GM12878 (cell line): Measurements from ENCODE around the gene KIFBP. TPM values are rescaled to one million over a fixed set of nuclear protein-coding genes. Genes with fewer than 3 reads are reported as not detected.

Source experiments
- BCL11A ChIP-seq: IDR thresholded peaks from 2 replicates; pipeline ENCODE4 v1.6.1; 2011; ENCODE audit warnings: low read depth, low read length
- CREB1 ChIP-seq: IDR thresholded peaks from 2 replicates; pipeline ENCODE4 v1.6.1; 2012; ENCODE audit warnings: low read depth, mild to moderate bottlenecking, inconsistent platforms
- EP300 ChIP-seq, 2 experiments: fragments of 150-350 bp in 1 of 2; IDR thresholded peaks; 2 replicates each; pipeline ENCODE4 v1.6.1; 2011 to 2012; ENCODE audit warnings: low read depth in 2 of 2, low read length in 2 of 2, borderline replicate concordance in 1 of 2, improper control_type of control experiment in 1 of 2, inconsistent platforms in 1 of 2; ENCODE audit not compliant: control insufficient read depth in 1 of 2
- FOXM1 ChIP-seq: IDR thresholded peaks from 2 replicates; pipeline ENCODE4 v1.6.1; 2012; ENCODE audit warnings: low read depth, mild to moderate bottlenecking, inconsistent platforms, low read length, moderate library complexity
- IKZF2 ChIP-seq, 2 experiments: fragments of 450-650 bp; IDR thresholded peaks; 2 replicates each; pipeline ENCODE4 v1.6.1; 2017; ENCODE audit warnings: mild to moderate bottlenecking in 2 of 2, moderate library complexity in 2 of 2
- IRF4 ChIP-seq: IDR thresholded peaks from 2 replicates; pipeline ENCODE4 v1.6.1; 2011; ENCODE audit warnings: low read depth, low read length
- KAT2A ChIP-seq: conservative IDR thresholded peaks from 2 replicates; pipeline ENCODE4 v1.6.1; 2011; ENCODE audit warnings: low read depth, low read length; ENCODE audit not compliant: control insufficient read depth
- LARP7 ChIP-seq: fragments of 450-650 bp; IDR thresholded peaks from 2 replicates; pipeline ENCODE4 v1.6.1; 2017; ENCODE audit warnings: mild to moderate bottlenecking
- MLLT1 ChIP-seq: fragments of 450-650 bp; IDR thresholded peaks from 2 replicates; pipeline ENCODE4 v1.6.1; 2016; ENCODE audit warnings: mild to moderate bottlenecking
- MXI1 ChIP-seq: fragments of 150-350 bp; IDR thresholded peaks from 2 replicates; pipeline ENCODE4 v1.6.1; 2011; ENCODE audit warnings: low read depth, mild to moderate bottlenecking, inconsistent platforms, low read length, improper control_type of control experiment
- NBN ChIP-seq: fragments of 450-650 bp; IDR thresholded peaks from 2 replicates; pipeline ENCODE4 v1.6.1; 2016
- NR2F1 ChIP-seq: fragments of 450-650 bp; conservative IDR thresholded peaks from 2 replicates; pipeline ENCODE4 v1.6.1; 2017; ENCODE audit warnings: mild to moderate bottlenecking
- PAX5 ChIP-seq: IDR thresholded peaks from 2 replicates; pipeline ENCODE4 v1.6.1; 2011; ENCODE audit warnings: low read depth, low read length, borderline replicate concordance
- SMARCA5 ChIP-seq: fragments of 450-650 bp; IDR thresholded peaks from 2 replicates; pipeline ENCODE4 v1.6.1; 2017; ENCODE audit warnings: mild to moderate bottlenecking
- SP1 ChIP-seq: IDR thresholded peaks from one replicate; pipeline ENCODE4 v1.6.1; 2011; ENCODE audit warnings: low read depth, low read length
- SREBF2 ChIP-seq: IDR thresholded peaks from 2 replicates; pipeline ENCODE4 v1.6.1; 2012; ENCODE audit warnings: mild to moderate bottlenecking, low read length
- STAT1 ChIP-seq: fragments of 450-650 bp; conservative IDR thresholded peaks from 2 replicates; pipeline ENCODE4 v1.6.1; 2014; ENCODE audit warnings: antibody characterized with exemption, mild to moderate bottlenecking
- STAT3 ChIP-seq: IDR thresholded peaks from 2 replicates; pipeline ENCODE4 v1.6.1; 2011; ENCODE audit warnings: low read depth, low read length, improper control_type of control experiment
- SUZ12 ChIP-seq: fragments of 200-600 bp; sonication (generic); IDR thresholded peaks from one replicate; pipeline ENCODE4 v1.6.1; 2018; ENCODE audit warnings: antibody characterized with exemption, mild to moderate bottlenecking; ENCODE audit not compliant: unreplicated experiment
- polyA plus RNA-seq, 11 experiments: library from polyadenylated mRNA; depleted of rRNA in 4 of 11; unstranded in 6 of 11; stranded (reverse) in 5 of 11; fragments of >200 nt; fragmentation: Nextera tagmentation in 4 of 11; fragmentation: Illumina TruSeq in 1 of 11; extraction: Ambion mirVana in 4 of 11; extraction: Trizol in 1 of 11; gene quantifications; 1 replicate in 1 of 11; 2 replicates in 10 of 11; pipeline versions ENCODE4 v1.2.1 to v1.2.3, GENCODE V29; 2011 to 2016; ENCODE audit warnings: inconsistent platforms in 2 of 11, missing spikeins in 2 of 11, low read depth in 1 of 11
- total RNA-seq, 4 experiments: library from RNA; depleted of rRNA in 3 of 4; stranded (reverse); fragments of >200 nt in 3 of 4; fragmentation: Illumina TruSeq in 1 of 4; extraction: Trizol in 1 of 4; gene quantifications; 2 replicates each; pipeline versions ENCODE4 v1.2.1 to v1.2.3, GENCODE V29; 2013 to 2021
- TF ChIP-seq, protein P1 (sequence below): IDR thresholded peaks from 2 replicates; pipeline ENCODE4 v1.6.1; 2012; ENCODE audit warnings: low read length, inconsistent platforms
- TF ChIP-seq, protein P2 (sequence below): fragments of 150-350 bp; IDR thresholded peaks from 2 replicates; pipeline ENCODE4 v1.6.1; 2016; ENCODE audit warnings: low read depth, low read length
- TF ChIP-seq, protein P3 (sequence below): fragments of 150-350 bp; IDR thresholded peaks from 2 replicates; pipeline ENCODE4 v1.6.1; 2014; ENCODE audit warnings: mild to moderate bottlenecking, low read depth, low read length

Gene KIFBP
- total and polyA plus RNA-seq, 10 of the 15 experiments (the other 5 are each of a cell fraction or from before 2014, with no cell fraction given): 8.6 to 29.5 (median 18.7) TPM

DNA sequence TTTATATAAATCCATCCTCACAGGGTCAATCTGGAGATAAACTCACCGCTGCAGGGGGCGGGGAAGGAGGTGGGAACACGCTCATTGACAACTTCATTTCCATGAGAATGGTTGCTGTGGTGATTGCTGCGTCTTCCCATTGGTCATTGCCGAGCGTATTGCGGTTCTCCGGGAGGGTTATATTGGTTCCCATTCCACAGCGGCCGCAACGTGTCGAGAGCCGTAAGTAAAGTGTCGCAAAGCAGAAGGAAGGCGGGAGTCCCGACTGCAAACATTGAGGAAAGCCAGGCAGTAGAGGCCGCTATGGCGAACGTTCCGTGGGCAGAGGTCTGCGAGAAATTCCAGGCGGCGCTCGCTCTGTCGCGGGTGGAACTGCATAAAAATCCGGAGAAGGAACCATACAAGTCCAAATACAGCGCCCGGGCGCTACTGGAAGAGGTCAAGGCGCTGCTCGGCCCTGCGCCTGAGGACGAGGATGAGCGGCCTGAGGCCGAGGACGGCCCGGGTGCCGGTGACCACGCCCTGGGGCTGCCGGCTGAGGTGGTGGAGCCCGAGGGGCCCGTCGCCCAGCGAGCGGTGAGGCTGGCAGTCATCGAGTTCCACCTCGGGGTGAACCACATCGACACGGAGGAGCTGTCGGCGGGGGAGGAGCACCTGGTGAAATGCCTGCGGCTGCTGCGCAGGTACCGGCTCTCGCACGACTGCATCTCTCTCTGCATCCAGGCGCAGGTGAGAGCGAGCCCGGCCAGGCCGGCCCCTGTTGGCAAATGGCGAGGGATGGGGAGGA, at the start of gene KIFBP (continued):
- TF ChIP-seq, protein P1, sequence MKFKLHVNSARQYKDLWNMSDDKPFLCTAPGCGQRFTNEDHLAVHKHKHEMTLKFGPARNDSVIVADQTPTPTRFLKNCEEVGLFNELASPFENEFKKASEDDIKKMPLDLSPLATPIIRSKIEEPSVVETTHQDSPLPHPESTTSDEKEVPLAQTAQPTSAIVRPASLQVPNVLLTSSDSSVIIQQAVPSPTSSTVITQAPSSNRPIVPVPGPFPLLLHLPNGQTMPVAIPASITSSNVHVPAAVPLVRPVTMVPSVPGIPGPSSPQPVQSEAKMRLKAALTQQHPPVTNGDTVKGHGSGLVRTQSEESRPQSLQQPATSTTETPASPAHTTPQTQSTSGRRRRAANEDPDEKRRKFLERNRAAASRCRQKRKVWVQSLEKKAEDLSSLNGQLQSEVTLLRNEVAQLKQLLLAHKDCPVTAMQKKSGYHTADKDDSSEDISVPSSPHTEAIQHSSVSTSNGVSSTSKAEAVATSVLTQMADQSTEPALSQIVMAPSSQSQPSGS: no peak
- TF ChIP-seq, protein P2, sequence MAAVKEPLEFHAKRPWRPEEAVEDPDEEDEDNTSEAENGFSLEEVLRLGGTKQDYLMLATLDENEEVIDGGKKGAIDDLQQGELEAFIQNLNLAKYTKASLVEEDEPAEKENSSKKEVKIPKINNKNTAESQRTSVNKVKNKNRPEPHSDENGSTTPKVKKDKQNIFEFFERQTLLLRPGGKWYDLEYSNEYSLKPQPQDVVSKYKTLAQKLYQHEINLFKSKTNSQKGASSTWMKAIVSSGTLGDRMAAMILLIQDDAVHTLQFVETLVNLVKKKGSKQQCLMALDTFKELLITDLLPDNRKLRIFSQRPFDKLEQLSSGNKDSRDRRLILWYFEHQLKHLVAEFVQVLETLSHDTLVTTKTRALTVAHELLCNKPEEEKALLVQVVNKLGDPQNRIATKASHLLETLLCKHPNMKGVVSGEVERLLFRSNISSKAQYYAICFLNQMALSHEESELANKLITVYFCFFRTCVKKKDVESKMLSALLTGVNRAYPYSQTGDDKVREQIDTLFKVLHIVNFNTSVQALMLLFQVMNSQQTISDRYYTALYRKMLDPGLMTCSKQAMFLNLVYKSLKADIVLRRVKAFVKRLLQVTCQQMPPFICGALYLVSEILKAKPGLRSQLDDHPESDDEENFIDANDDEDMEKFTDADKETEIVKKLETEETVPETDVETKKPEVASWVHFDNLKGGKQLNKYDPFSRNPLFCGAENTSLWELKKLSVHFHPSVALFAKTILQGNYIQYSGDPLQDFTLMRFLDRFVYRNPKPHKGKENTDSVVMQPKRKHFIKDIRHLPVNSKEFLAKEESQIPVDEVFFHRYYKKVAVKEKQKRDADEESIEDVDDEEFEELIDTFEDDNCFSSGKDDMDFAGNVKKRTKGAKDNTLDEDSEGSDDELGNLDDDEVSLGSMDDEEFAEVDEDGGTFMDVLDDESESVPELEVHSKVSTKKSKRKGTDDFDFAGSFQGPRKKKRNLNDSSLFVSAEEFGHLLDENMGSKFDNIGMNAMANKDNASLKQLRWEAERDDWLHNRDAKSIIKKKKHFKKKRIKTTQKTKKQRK: no peak
- TF ChIP-seq SUZ12: no peak
- TF ChIP-seq IRF4: 0 out of 2 replicates have a peak, but pooled peaks have one; percentile 11
- peak; percentile 90 for TF ChIP-seq MXI1
- TF ChIP-seq STAT1: peak; percentile 65; the same call in 1 of the 2 replicates
- peak; percentile 76 to 83 for TF ChIP-seq IKZF2 (IDR thresholded peaks at IDR 0.05)
- TF ChIP-seq PAX5: no peak
- TF ChIP-seq, protein P3, sequence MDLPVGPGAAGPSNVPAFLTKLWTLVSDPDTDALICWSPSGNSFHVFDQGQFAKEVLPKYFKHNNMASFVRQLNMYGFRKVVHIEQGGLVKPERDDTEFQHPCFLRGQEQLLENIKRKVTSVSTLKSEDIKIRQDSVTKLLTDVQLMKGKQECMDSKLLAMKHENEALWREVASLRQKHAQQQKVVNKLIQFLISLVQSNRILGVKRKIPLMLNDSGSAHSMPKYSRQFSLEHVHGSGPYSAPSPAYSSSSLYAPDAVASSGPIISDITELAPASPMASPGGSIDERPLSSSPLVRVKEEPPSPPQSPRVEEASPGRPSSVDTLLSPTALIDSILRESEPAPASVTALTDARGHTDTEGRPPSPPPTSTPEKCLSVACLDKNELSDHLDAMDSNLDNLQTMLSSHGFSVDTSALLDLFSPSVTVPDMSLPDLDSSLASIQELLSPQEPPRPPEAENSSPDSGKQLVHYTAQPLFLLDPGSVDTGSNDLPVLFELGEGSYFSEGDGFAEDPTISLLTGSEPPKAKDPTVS: no peak
- peak; percentile 58; the same call in 1 of the 2 replicates for TF ChIP-seq FOXM1
- peak; percentile 66 for TF ChIP-seq SP1
- TF ChIP-seq KAT2A: no peak
- TF ChIP-seq EP300 (IDR thresholded peaks at IDR 0.05; ENCODE audit: borderline replicate concordance in 1 of 2, control insufficient read depth in 1 of 2, low read depth in 2 of 2, low read length in 2 of 2): 0 out of 4 replicates have a peak, but pooled peaks of 1 of the 2 experiments have one; percentile 24
- TF ChIP-seq BCL11A: 0 out of 2 replicates have a peak, but pooled peaks have one; percentile 18
- TF ChIP-seq CREB1: peak; percentile 87
- TF ChIP-seq SREBF2: no peak
- peak; percentile 89 for TF ChIP-seq LARP7
- no peak for TF ChIP-seq STAT3
- TF ChIP-seq NR2F1: peak; percentile 30; the same call in 1 of the 2 replicates
- peak; percentile 66 for TF ChIP-seq SMARCA5
- TF ChIP-seq MLLT1: no peak
- peak; percentile 80 for TF ChIP-seq NBN
